ENCODE results near the gene LANCL2. TPM values are rescaled to one million over a fixed set of nuclear protein-coding genes. Genes with fewer than 3 reads are reported as not detected.

Gene LANCL2
- total RNA-seq, 1 donor from 2014 or later = 11.6 TPM

DNA sequence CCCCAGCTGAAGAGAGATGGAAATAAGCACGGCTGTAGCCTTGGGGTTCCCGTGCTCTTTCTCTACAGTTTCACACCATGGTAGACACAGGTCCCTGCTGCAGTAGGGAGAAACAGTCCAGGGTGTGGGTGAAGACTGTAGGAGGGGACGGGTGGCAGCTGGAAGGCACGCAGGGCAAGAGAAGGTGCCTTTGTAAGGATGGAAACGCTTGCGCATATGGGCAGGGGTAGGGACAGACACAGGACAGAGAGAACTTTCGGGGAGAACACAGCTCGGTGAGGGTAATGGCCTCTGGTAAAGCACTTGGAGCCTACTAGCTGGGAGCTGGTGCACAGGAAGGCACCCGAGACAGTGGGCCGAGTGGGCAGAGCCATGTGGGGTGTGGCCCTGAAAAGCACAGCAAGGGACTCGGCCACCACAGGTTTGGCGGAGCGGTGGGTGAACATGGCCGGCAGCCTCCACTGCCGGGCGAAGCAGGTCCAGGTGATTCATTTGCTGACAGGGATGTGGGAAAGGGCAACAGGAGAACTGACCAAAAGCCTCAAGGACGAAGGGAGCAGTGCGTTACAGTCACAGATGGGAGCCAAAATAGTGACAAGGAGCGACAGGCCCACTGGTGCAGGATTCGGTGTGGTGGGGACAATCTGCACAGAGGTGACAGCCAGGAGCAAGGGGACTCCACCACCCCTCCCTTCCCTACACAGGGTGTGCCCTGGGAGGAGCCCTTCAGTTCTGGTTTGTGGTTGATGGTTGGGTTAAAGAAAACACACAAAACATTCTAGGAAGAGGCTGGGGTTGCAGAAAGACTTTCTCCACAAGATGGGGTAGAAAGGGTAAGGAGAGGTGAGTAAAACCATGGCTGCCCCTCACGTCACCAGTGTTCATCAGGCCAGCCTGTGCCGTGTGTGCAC lies 110.1 kb downstream of the LANCL2 start:
- H3K36me3 Mint-ChIP-seq (ENCODE audit: unreplicated experiment) = peaks cover 15% of the 10 kb centered on the region
- TF ChIP-seq, protein P1, sequence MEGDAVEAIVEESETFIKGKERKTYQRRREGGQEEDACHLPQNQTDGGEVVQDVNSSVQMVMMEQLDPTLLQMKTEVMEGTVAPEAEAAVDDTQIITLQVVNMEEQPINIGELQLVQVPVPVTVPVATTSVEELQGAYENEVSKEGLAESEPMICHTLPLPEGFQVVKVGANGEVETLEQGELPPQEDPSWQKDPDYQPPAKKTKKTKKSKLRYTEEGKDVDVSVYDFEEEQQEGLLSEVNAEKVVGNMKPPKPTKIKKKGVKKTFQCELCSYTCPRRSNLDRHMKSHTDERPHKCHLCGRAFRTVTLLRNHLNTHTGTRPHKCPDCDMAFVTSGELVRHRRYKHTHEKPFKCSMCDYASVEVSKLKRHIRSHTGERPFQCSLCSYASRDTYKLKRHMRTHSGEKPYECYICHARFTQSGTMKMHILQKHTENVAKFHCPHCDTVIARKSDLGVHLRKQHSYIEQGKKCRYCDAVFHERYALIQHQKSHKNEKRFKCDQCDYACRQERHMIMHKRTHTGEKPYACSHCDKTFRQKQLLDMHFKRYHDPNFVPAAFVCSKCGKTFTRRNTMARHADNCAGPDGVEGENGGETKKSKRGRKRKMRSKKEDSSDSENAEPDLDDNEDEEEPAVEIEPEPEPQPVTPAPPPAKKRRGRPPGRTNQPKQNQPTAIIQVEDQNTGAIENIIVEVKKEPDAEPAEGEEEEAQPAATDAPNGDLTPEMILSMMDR (IDR thresholded peaks at IDR 0.05) = no peak
- H3K27me3 Mint-ChIP-seq (ENCODE audit: unreplicated experiment) = no peaks in the 10 kb centered on the region
- H3K27ac Mint-ChIP-seq (ENCODE audit: unreplicated experiment) = no peak overlapping the region
- no peaks in the 10 kb centered on the region for H3K9me3 Mint-ChIP-seq (ENCODE audit: unreplicated experiment)
- DNase-seq (ENCODE audit: extremely low spot score, unreplicated experiment) = no peak
- peaks cover 42% of the 10 kb centered on the region for H3K4me1 Mint-ChIP-seq (ENCODE audit: unreplicated experiment)
- H3K4me3 Mint-ChIP-seq (ENCODE audit: unreplicated experiment) = no peak overlapping the region

DNA sequence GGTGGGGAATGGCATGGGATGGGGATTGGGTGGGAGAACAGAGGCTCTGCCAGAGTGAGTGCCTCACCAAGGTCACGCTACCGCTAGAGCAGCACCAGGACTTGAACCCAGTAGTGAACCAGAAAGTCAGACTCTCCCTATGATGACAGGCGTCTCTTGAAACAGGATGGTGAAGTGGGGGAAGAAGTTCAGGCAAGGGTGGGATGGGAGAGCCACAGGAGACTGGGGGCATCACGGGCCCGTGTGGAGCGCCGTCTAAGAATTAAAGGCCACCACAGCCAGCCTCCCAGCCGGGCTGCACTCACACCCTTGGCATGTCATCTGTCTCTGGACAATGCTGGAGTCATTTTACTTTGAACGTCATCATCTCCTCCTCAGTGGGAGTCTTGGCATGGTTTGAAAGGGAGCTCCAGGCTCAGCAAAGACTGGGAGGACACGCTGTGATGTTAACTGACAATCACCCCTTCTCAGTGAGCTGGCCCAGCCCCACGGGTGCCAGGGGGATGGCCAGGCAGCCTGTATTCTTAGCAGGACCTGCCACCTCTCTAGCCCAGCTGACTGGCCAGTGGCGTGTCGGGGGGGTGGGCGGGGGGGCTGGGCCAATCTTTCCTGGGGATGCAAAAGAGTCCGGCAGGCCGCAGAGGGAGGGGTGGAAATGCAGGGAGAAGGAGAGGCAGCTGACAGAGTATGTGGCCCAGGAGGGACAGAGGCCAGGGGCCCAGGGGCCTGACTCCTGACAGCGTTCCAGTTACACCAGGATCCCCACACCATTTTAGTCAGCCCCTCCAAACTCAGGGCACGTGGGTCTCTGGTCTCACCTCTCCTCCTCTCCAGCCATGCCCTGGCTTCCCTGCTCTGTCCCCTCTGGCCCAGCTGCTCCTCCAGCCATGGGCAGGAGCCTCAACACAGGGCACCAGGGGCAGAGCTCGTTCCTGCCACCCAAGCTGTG lies 111.0 kb downstream of the LANCL2 start:
- no peaks in the 10 kb centered on the region for H3K27me3 Mint-ChIP-seq (ENCODE audit: unreplicated experiment)
- no peak overlapping the region for H3K4me3 Mint-ChIP-seq (ENCODE audit: unreplicated experiment)
- DNase-seq (ENCODE audit: extremely low spot score, unreplicated experiment) = no peak
- peaks cover 42% of the 10 kb centered on the region for H3K4me1 Mint-ChIP-seq (ENCODE audit: unreplicated experiment)
- TF ChIP-seq, protein P1 (IDR thresholded peaks at IDR 0.05) = no peak
- H3K9me3 Mint-ChIP-seq (ENCODE audit: unreplicated experiment) = no peaks in the 10 kb centered on the region
- H3K36me3 Mint-ChIP-seq (ENCODE audit: unreplicated experiment) = peaks cover 16% of the 10 kb centered on the region
- H3K27ac Mint-ChIP-seq (ENCODE audit: unreplicated experiment) = no peak overlapping the region

DNA sequence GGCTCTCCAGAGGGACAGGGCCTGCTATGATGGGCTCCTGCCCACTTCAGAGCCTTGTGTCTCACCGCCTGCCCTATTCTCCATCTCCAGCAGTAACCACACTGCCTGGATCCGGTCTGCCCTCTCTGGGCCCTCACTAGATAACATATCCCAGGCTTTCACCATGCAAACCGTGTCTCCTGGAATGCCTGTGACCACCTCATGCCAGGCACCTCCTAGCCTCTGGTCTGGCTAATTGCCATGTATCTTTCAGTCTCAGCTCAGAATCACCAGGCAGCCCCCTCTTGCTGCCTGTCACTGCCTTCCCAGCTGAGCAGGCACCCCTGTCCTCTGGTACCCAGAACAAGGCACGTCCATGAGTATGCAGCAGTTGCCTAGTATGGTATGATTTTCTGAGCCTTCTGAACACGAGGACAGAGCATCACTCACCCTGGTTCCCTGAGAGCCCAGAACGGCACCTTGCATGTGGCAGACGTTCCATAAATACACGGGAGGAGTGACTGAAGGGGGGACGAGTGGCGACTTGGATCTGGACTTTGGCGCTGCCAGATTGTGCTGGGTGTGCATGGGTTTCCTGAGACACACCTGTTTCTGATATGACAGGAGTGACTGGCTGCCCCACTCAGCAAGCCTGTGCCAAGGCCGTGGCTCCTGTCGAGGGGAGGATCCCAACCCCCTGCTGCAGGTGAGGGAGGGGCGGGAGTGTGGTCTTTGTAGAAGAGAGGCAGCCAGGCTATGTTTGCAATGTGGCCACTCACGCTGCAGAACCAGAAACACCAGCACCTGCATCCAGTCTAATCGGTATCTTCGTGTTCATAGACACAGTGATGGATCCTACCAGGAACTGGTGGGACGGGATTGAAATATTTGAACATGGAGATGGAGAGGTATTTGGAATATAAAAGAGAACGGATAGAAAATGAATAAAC lies 112.0 kb downstream of the LANCL2 start:
- H3K27ac Mint-ChIP-seq (ENCODE audit: unreplicated experiment) = no peak overlapping the region
- peaks cover 14% of the 10 kb centered on the region for H3K36me3 Mint-ChIP-seq (ENCODE audit: unreplicated experiment)
- DNase-seq (ENCODE audit: extremely low spot score, unreplicated experiment) = no peak
- no peak overlapping the region for H3K4me3 Mint-ChIP-seq (ENCODE audit: unreplicated experiment)
- H3K4me1 Mint-ChIP-seq (ENCODE audit: unreplicated experiment) = peaks cover 42% of the 10 kb centered on the region
- TF ChIP-seq, protein P1 (IDR thresholded peaks at IDR 0.05) = no peak
- no peaks in the 10 kb centered on the region for H3K27me3 Mint-ChIP-seq (ENCODE audit: unreplicated experiment)
- H3K9me3 Mint-ChIP-seq (ENCODE audit: unreplicated experiment) = no peaks in the 10 kb centered on the region

DNA sequence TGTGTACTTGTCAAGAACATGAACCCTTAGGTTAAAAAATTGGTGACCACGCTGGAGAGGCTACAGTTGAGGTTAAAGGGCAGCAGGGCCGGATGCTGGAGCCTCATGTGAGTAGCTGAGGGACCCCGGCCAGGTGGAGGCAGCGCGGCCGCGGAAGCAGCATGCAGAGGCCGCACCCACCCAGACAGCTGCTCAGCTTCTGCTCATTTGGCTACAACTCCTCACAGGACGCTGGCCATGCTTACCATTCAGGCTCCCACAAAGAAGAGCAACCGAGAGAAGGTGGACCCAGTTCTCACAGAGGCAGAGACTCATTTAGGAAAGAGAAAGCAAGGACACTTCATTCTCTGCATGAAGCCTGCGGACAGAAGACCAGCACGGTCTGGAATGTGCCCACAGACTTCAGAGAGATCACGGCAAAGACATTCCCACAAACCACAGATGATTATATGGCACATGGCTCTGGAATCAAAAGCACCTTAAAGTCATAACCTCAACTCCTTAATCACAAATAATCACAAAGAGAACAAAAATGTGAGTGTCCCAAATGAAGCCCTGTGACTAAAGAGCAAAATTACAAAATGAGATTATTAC lies 112.7 kb downstream of the LANCL2 start:
- H3K36me3 Mint-ChIP-seq (ENCODE audit: unreplicated experiment) = peaks cover 14% of the 10 kb centered on the region
- DNase-seq (ENCODE audit: extremely low spot score, unreplicated experiment) = no peak
- H3K27me3 Mint-ChIP-seq (ENCODE audit: unreplicated experiment) = no peaks in the 10 kb centered on the region
- H3K4me3 Mint-ChIP-seq (ENCODE audit: unreplicated experiment) = no peak overlapping the region
- peak overlapping the region; percentile 7 for H3K27ac Mint-ChIP-seq (ENCODE audit: unreplicated experiment)
- H3K9me3 Mint-ChIP-seq (ENCODE audit: unreplicated experiment) = no peaks in the 10 kb centered on the region
- peaks cover 42% of the 10 kb centered on the region for H3K4me1 Mint-ChIP-seq (ENCODE audit: unreplicated experiment)
- TF ChIP-seq, protein P1 (IDR thresholded peaks at IDR 0.05) = no peak

Measured in osteocyte (in vitro differentiated cells).